Activated gamma-delta T cell treated with anti-CD3 and anti-CD28 coated beads, Interleukin-2, amount 50 U/mL, for 16 hours (primary cell): ENCODE measurements around the gene INPP5A.

Experiments
- DNase-seq: peaks from one replicate; pipeline ENCODE4 v3.0.0-alpha.2; 2020; ENCODE audit warnings: low read depth

Gene INPP5A

DNA sequence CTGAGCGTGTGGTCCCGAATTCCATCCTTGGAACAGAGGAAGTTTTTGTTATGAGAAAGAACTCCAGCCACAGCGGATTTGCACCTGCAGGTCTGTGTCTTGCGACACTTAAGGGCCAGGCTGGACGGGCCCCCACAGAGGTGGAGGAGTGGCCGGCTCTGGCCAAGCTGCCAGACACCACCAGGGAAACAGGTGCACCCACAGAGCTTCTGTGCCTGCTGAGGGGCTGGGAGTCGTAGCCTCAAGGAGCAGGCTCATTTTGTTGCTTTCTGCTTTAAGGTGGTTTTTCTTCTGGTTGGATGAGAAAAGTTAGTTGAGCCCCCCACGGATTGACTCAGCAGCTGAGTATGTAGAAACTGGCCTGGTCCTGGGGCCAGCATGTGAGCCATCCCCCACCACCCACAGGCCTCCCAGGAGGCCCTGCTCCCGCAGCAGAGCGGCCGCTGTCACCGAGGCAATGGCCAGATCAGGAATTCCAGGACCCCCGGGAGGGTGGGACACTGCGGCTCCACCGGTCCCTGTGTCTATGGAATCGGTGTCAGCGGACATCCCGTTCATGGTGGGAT is 206.4 kb downstream of the INPP5A start:
- DNase-seq: no peak

DNA sequence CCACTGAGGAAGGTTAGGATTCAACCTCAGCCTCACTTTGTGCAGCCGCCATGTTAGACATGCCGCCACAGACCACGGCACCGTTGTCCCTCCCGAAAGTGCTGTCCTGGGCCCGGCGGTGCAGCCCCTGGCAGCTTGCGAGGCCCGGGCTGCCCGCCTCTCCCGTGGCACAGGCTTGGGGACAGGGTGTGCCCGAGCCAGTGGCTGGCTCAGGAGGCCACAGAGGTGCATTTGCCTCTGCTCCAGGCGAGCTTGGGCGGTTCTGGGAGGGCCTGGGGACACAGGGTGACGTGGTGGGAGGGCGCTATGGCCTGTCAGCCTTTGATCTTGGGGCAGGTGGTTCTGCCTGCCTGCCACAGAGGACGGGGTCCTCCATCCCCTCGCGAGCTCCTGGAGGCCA is 207.3 kb downstream of the INPP5A start:
- DNase-seq: no peak

DNA sequence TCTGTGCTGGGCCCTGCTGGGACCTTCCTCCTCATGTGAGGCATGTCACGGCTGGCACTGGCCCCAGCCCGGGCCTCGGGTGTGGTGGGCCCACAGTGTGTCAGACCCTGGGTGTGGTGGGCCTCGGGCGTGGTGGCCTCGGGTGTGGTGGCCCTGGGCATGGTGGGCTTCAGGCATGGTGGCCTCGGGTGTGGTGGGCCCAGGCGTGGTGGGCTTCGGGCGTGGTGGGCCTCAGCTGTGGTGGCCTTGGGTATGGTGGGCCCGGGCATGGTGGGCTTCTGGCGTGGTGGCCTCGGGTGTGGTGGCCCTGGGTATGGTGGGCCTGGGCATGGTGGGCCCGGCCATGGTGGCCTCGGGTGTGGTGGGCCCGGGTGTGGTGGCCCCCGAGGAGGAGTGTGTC is 207.9 kb downstream of the INPP5A start:
- DNase-seq: no peak

GRCh38 chr10:132745971-132746370 is 208.4 kb downstream of the INPP5A start:
- DNase-seq: no peak

DNA sequence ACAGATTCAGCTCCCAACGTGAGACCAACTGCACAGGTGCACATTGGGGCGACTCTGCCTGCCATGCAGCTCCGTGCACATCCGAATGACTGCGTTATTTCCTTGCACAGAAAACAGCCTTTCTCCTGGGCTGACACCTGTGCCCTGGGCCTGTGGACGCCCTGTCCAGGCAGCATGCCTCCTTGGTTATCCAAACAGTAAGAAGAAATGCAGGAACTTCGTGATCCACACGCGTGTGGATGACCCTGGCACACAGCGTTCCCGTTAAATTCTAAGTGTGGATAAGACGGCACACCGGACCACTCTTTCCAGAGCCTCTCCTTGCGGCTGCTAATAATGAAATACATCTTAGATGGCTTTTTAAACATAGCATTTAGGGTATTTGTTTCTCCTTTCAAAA is 208.8 kb downstream of the INPP5A start:
- no peak for DNase-seq

DNA sequence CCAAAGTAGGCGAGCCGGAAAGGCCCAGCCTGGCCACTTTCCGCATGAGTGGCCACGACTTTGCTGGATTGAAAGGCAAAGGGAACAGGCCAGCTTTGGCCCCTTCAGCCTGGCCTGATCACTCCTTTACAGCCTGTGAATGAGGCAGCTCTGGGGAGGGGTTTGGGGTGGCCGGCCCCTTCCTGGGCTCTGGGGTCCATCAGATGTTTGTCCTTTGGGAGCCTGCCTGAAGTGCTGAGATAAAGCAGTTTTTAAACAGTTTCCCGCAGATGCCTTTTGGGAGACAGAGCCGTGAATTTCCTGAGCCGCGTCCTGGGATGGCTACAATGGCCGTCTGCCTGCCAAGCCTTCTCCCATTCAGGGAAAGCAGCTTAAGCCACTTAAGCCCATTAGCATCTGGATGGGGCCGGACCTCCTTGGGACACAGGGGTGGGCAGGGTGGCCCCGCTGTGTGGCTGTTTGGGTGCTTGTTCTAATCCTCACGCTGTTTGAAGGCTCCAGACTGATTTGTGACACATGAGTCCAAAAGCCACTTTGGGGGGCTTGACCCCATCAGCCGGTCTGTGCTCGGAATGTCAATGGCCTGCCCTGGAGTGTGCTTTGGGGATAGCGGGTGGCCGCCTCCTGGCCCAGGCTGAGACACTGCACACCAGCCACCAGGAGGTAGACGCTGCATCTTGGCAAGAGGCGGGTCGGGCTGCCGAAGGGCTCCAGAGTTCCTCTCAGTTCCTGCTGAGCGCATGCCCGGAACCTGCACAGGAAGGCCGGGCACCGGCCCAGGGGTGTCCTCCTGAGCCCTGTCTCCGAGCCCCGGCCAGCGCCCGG is 209.4 kb downstream of the INPP5A start:
- no peak for DNase-seq

DNA sequence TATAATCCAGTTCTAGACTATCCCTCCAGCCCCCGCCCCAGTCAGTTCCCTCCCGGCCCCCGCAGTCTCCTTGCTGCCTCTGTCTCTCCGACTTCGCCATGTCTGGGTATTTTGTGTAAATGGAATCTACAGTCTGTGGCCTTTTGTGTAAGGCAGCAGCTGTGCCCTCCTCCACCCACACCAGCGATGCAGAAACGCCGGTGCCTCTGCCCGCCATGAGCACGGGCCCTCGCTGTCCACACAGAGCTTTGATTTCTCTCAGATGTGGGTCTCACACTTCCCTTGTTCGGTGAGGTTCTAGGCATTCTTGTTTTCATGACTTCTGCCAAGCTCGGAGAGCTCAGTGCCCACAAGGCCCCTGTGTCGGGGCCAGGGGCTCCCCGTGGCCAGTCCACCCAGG is 210.5 kb downstream of the INPP5A start:
- no peak for DNase-seq

DNA sequence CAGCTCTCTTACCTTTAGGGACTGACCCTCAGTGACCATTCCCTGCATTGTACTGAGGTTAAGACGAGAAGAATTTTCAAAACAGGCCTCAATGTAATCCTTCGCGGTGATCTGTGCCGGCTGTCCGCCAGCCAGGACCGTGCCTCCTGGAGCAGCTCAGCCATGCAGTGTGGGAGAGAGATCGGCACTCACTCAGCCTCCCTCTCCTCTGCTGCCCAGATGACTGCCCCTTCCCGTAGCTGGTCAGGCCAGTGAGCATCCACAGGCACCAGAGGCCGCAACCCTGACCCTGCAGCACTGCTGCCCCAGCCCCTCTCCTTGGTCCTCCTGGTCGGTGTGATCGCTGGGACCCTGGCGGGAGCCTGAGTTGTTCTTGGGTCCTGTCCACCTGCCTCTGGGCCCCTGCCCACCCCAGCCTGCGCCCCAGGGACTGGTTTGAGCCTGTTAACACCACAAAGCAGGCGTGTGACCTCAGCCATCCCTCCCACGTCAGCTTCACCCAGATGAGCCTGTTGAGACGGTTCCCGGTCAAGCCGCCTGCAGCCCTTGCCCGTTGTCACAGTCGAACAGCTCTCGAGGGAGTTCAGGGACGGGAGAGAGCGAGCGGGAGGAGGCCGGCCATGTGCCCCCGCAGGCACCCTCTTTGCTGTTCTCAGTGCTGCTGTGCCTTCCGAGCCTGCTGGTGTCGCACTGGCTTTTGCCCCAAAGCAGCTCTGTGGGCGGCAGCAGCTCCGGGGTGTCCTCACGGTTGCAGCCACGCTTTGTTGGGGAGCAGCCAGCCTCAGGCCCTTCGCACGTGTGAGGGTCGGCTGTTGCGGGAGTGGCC is 211.2 kb downstream of the INPP5A start:
- DNase-seq: no peak

DNA sequence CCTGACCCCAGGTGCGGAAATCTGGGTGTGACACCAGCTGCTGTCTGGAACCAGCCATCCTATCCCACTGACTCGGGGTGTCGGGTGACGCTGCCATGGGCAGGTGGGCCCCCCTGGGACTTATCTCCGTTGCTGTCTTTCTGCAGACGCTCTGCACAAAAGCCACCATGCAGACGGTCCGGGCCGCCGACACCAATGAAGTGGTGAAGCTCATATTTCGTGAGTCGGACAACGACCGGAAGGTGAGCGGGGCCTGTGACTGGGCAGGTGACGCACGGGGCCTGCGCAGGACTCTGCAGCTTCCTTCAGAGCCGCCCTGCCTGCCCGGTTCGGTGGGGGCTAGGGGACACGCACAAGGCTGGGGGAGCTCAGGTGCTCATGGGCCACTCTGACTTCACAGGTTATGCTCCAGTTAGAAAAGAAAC is 211.8 kb downstream of the INPP5A start:
- no peak for DNase-seq

GRCh38 chr10:132750936-132751335 is 213.3 kb downstream of the INPP5A start:
- no peak for DNase-seq

DNA sequence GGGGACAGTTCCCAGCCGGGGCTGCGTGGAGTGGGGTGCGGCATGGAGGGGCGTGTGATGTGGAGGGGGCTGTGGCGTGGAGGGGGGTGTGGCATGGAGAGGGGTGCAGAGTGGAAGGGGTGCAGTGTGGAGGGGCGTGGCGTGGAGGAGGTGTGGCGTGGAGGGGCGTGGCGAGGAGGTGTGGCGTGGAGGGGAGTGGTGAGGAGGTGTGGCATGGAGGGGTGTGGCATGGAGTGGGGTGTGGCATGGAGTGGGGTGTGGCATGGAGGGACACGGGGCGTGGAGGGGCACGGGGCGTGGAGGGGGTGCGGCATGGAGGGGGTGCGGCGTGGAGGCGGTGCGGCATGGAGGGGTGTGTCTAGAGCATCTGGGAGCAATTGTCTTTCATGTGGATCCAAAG is 214.8 kb downstream of the INPP5A start:
- DNase-seq: no peak

- DNase-seq: no peak
Observed at GRCh38 chr10:132752961-132753360, 215.4 kb downstream of the INPP5A start.

- DNase-seq: no peak
Observed at GRCh38 chr10:132753596-132753995, 216.0 kb downstream of the INPP5A start.

DNA sequence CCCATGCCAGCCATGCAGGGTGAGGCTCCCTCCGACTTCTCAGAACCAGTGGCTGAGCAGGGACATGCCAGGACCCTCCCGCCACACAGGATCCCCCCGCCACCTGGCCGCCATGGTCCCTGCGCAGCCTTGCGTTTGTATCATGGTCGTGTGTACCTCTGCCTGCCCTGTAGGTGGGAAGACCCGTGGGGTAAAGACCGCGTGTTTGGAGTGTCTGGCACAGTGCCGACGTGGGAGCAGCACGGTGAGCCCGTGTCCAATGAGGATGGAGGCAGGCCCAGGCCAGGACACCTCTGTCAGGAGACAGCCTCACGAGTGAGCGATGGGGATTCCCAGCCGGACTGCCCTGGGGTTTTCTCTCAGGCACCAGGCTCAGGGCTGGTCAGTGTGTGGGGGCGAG is 216.5 kb downstream of the INPP5A start:
- DNase-seq: no peak

DNA sequence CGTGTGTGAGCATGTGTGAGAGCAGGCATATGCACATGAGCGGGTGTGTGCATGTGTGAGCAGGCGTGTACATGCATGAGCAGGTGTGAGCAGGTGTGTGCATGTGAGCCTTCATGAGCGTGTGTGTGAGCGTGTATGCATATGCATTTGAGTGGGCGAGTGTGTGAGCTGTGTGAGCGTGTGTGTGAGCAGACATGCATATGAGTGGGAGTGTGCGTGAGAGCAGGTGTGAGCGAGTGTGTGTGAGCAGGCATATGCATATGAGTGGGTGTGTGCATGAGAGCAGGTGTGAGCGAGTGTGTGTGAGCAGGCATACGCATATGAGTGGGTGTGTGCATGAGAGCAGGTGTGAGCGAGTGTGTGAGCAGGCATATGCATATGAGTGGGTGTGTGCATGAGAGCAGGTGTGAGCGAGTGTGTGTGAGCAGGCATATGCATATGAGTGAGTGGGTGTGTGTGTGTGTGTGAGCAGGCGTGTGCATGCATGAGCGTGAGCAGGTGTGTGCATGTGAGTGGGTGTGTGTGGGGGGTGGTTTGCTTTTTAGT is 217.7 kb downstream of the INPP5A start:
- no peak for DNase-seq

DNA sequence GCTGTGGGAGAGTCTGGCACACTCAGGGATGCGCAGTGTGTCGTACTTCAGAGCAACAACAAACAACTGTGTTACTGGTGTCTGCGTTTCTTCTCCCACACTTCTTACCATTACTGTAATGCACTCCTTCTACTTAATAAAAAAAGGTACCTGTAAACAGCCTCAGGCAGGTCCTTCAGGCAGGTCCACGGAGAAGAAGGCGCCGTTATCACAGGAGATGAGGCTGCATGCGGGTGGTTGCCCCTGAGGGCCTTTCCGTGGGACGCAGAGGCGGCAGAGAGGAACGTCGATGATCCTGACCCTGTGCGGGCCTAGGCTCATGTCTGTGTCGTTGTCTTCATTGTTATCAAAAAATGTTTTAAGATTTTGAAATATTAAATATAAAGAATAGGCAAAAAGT is 219.0 kb downstream of the INPP5A start:
- no peak for DNase-seq

DNA sequence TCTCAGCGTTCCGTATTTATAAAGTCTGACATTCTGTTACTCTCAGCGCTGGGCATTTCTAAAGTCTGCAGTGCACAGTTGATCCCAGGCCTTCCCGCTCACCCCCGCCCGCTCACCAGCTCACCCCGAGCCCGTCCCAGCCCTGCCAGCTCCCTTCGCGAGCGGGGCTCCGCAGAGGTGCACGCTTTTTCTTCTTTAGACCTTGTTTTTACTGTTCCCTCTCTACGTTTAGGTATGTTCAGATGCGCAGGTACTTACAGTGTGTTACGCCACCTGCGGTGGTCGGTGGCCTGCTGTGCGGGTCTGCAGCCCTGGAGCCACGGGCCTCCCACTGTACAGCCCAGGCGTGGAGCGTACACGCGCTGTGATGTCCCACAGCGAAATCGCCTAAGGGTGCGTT is 219.6 kb downstream of the INPP5A start:
- DNase-seq: no peak

DNA sequence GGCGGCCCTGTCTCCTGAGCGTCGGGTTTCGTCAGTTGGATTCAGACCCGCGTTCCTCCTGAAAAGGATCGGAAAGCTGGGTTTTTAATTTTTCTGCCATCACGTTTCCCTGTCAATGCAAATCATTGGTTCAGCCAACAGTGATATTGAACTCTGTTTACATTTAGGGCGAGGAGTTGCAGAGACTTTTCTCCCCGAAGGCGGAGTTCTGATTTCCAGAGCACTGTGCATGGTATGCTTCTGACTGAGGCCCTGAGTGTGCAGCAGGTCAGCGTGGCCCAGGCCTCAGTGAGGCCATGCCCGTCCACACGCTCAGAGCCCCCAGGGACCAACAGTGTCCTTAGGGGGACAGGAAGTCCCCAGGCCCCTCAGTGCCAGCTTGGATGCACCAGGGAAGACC is 221.3 kb downstream of the INPP5A start:
- no peak for DNase-seq

DNA sequence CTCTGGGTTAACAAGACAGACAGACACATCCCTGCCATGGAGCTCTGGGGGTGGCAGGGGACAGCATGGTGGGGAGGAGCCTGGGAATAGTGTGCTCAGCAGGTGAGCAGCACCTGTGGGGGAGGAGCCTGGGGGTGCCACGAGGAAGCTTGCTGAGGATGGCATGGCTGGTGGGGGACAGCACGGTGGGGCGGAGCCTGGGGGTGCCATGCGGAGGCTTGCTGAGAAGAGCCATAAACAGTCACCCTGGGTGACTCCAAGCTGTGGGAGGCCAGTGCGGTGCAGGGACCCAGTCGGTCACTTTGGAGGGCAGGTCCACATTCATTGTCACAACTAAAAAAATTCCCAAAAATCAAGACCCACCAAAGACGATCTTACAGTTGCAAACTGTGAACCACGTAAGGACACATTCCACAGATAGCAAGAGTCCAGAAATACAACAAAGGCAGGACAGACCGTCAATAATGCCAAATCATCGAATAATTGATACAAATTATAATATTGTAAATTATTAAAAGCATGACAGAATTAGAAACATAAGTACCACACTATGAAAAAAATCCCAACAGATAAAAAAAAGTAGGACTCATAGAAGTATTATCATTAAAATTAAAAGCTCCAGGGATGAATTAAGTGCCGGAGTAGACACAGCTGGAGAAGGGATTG is 223.9 kb downstream of the INPP5A start:
- DNase-seq: no peak

DNA sequence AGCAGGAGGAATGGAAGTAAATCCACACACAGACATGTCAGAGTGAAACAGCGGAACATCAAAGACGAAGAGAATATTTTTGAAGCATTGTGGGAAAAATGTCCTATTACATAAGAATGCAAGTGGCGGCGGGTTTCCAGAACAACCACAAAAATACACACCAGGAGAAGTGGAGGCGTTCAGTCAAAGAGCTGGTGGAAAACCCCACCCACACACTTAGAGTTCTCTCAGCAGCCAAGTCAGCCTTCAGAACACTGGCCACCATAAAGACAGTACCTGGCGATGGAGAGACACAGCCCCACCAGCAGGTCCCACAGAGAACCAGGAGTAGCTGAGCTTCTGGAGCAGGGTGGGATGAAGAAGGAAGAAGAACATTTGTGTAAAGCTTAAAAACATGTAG is 224.7 kb downstream of the INPP5A start:
- no peak for DNase-seq

DNA sequence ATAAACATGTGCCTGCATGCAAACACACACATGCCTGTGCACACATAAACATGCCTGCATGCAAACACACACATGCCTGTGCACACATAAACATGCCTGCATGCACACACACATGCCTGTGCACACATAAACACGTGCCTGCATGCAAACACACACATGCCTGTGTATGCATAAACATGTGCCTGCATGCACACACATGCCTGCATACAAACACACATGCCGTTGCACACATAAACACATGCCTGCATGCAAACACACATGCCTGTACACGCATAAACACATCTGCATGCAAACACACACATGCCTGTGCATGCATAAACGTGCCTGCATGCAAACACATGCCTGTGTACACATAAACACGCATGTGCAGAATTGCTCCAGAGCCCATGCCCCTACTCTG is 226.0 kb downstream of the INPP5A start:
- no peak for DNase-seq

DNA sequence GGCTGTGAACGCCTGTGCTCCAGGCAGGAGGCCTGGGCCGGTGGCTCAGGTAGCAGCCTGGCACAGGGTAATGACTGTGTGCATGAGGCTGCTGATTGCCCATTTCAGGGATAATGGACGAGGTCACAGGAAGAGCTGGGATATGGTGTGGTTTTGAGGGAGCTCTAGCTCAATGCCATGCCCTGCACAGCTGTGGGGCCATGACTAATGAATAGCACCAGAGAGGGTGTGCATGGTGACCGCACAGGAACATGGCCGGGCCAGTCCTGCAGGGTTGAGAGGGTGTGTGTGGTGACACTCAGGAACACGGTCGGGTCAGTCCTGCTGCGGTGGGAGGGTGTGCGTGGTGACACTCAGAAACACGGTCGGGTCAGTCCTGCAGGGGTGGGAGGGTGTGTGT is 226.5 kb downstream of the INPP5A start:
- no peak for DNase-seq
